Subcutaneous adipose tissue (tissue), 4 donors: Measurements from ENCODE around the gene CMIP. TPM values are rescaled to one million over a fixed set of nuclear protein-coding genes. Genes with fewer than 3 reads are reported as not detected.

Experiments used
- CTCF ChIP-seq: fragments of 450-650 bp; IDR thresholded peaks from one replicate; pipeline ENCODE4 v1.5.1; 2016; ENCODE audit warnings: low read depth, mild to moderate bottlenecking, control low read depth, antibody characterized with exemption, moderate library complexity
- total RNA-seq, 4 donors: library from RNA; depleted of rRNA; stranded (reverse); fragments of >200 nt; gene quantifications; one replicate each; pipeline ENCODE4 v1.1.0, GENCODE V29; 2016

The CMIP gene
- total RNA-seq, 4 donors from 2014 or later: 19.9 to 40.3 (median 26.0) TPM

GRCh38 chr16:81612351-81613163 is 167.9 kb downstream of the CMIP start:
- TF ChIP-seq CTCF: no peak

GRCh38 chr16:81614171-81614570 is 169.6 kb downstream of the CMIP start:
- TF ChIP-seq CTCF: no peak

- TF ChIP-seq CTCF: no peak
These were observed 170.2 kb downstream of the CMIP start for GRCh38 chr16:81614654-81615359.

GRCh38 chr16:81615411-81615810 is 170.8 kb downstream of the CMIP start:
- no peak for TF ChIP-seq CTCF

GRCh38 chr16:81615833-81616232 is 171.2 kb downstream of the CMIP start:
- no peak for TF ChIP-seq CTCF

GRCh38 chr16:81616321-81617020 is 171.9 kb downstream of the CMIP start:
- TF ChIP-seq CTCF: no peak

GRCh38 chr16:81617021-81617346 is 172.4 kb downstream of the CMIP start:
- TF ChIP-seq CTCF: no peak
